ENCODE data around the gene CDYL. TPM values are rescaled to one million over a fixed set of nuclear protein-coding genes. Genes with fewer than 3 reads are reported as not detected.

The CDYL gene
- total RNA-seq, 2 donors from 2014 or later = 24.0 to 29.6 TPM

GRCh38 chr6:4937414-4937813, 161.2 kb downstream of the CDYL start:
- no peak overlapping the region for H3K27ac Mint-ChIP-seq
- ATAC-seq (no peak), DNase-seq (ENCODE audit: low spot score in 2 of 2) (no peak)
- H3K36me3 Mint-ChIP-seq = peaks cover 0 to 7% of the 10 kb centered on the region in 2 donors
- H3K9me3 Mint-ChIP-seq = no peaks in the 10 kb centered on the region

- DNase-seq (ENCODE audit: low spot score in 2 of 2) = no peak
- H3K36me3 Mint-ChIP-seq = peaks cover 5 to 7% of the 10 kb centered on the region in 2 donors
- no peak overlapping the region for H3K27ac Mint-ChIP-seq
- ATAC-seq = peak; percentile 21 to 60
- H3K9me3 Mint-ChIP-seq = no peaks in the 10 kb centered on the region
Observed at GRCh38 chr6:4939241-4939640, 163.0 kb downstream of the CDYL start.

GRCh38 chr6:4940416-4940815, 164.2 kb downstream of the CDYL start:
- ATAC-seq = no peak

GRCh38 chr6:4941782-4942672, 165.8 kb downstream of the CDYL start:
- ATAC-seq (peak; percentile 87 to 90), DNase-seq (ENCODE audit: low spot score in 2 of 2) (peak in 1 of 2 donors; percentile 42)
- peaks cover 6 to 7% of the 10 kb centered on the region in 2 donors for H3K36me3 Mint-ChIP-seq
- H3K27ac Mint-ChIP-seq = peak overlapping the region; percentile 15 to 19
- H3K9me3 Mint-ChIP-seq = no peaks in the 10 kb centered on the region

More at GRCh38 chr6:4940416-4940815, 164.2 kb downstream of the CDYL start:
- H3K27ac Mint-ChIP-seq = no peak overlapping the region
- H3K36me3 Mint-ChIP-seq = peaks cover 6 to 7% of the 10 kb centered on the region in 2 donors
- DNase-seq (ENCODE audit: low spot score in 2 of 2) = no peak
- no peaks in the 10 kb centered on the region for H3K9me3 Mint-ChIP-seq

GRCh38 chr6:4942673-4943009, 166.4 kb downstream of the CDYL start:
- peak overlapping the region; percentile 4 to 19 for H3K27ac Mint-ChIP-seq
- peaks cover 6 to 7% of the 10 kb centered on the region in 2 donors for H3K36me3 Mint-ChIP-seq
- DNase-seq (ENCODE audit: low spot score in 2 of 2) = no peak
- no peak for ATAC-seq
- no peaks in the 10 kb centered on the region for H3K9me3 Mint-ChIP-seq

GRCh38 chr6:4943716-4944115, 167.5 kb downstream of the CDYL start:
- Mint-ChIP-seq H3K9me3 (no peaks in the 10 kb centered on the region), H3K36me3 (peaks cover 0 to 11% of the 10 kb centered on the region in 2 donors), H3K27ac (peak overlapping the region in 1 of 2 donors; percentile 24)
- DNase-seq (ENCODE audit: low spot score in 2 of 2) (no peak), ATAC-seq (no peak)

GRCh38 chr6:4944325-4944724, 168.1 kb downstream of the CDYL start:
- DNase-seq (ENCODE audit: low spot score in 2 of 2) (no peak), ATAC-seq (no peak)
- H3K27ac Mint-ChIP-seq = no peak overlapping the region
- H3K9me3 Mint-ChIP-seq = no peaks in the 10 kb centered on the region
- H3K36me3 Mint-ChIP-seq = peaks cover 0 to 12% of the 10 kb centered on the region in 2 donors

- ATAC-seq (no peak), DNase-seq (ENCODE audit: low spot score in 2 of 2) (no peak)
- Mint-ChIP-seq H3K27ac (no peak overlapping the region), H3K9me3 (no peaks in the 10 kb centered on the region), H3K36me3 (peaks cover 0 to 12% of the 10 kb centered on the region in 2 donors)
Observed at GRCh38 chr6:4946521-4946920, 170.3 kb downstream of the CDYL start.

- ATAC-seq (no peak), DNase-seq (ENCODE audit: low spot score in 2 of 2) (no peak)
- Mint-ChIP-seq H3K36me3 (peaks cover 0 to 12% of the 10 kb centered on the region in 2 donors), H3K9me3 (no peaks in the 10 kb centered on the region), H3K27ac (no peak overlapping the region)
Observed at GRCh38 chr6:4947716-4948115, 171.5 kb downstream of the CDYL start.

- Mint-ChIP-seq H3K27ac (peak overlapping the region; percentile 3 to 22), H3K36me3 (peaks cover 4 to 16% of the 10 kb centered on the region in 2 donors), H3K9me3 (no peaks in the 10 kb centered on the region)
- DNase-seq (ENCODE audit: low spot score in 2 of 2) (no peak), ATAC-seq (no peak)
Observed at GRCh38 chr6:4948781-4949450, 172.7 kb downstream of the CDYL start.

- peaks cover 5 to 12% of the 10 kb centered on the region in 2 donors for H3K36me3 Mint-ChIP-seq
- ATAC-seq = no peak
- no peak for DNase-seq (ENCODE audit: low spot score in 2 of 2)
- no peaks in the 10 kb centered on the region for H3K9me3 Mint-ChIP-seq
- H3K27ac Mint-ChIP-seq = peak overlapping the region in 1 of 2 donors; percentile 15
Observed at GRCh38 chr6:4950076-4950475, 173.9 kb downstream of the CDYL start.

- DNase-seq (ENCODE audit: low spot score in 2 of 2) = no peak
- H3K36me3 Mint-ChIP-seq = peaks cover 5 to 12% of the 10 kb centered on the region in 2 donors
- ATAC-seq = no peak
- H3K27ac Mint-ChIP-seq = no peak overlapping the region
- no peaks in the 10 kb centered on the region for H3K9me3 Mint-ChIP-seq
Observed at GRCh38 chr6:4950836-4951533, 174.8 kb downstream of the CDYL start.

GRCh38 chr6:4953440-4953839, 177.2 kb downstream of the CDYL start:
- H3K27ac Mint-ChIP-seq = no peak overlapping the region
- H3K9me3 Mint-ChIP-seq = no peaks in the 10 kb centered on the region
- peaks cover 5 to 9% of the 10 kb centered on the region in 2 donors for H3K36me3 Mint-ChIP-seq
- no peak for DNase-seq (ENCODE audit: low spot score in 2 of 2)
- ATAC-seq = no peak

- H3K9me3 Mint-ChIP-seq = no peaks in the 10 kb centered on the region
- no peak overlapping the region for H3K27ac Mint-ChIP-seq
- ATAC-seq (no peak), DNase-seq (ENCODE audit: low spot score in 2 of 2) (no peak)
- peaks cover 5 to 6% of the 10 kb centered on the region in 2 donors for H3K36me3 Mint-ChIP-seq
Observed at GRCh38 chr6:4956625-4957024, 180.4 kb downstream of the CDYL start.

- no peak overlapping the region for H3K27ac Mint-ChIP-seq
- H3K36me3 Mint-ChIP-seq = peaks cover 5 to 6% of the 10 kb centered on the region in 2 donors
- ATAC-seq (no peak), DNase-seq (ENCODE audit: low spot score in 2 of 2) (no peak)
- no peaks in the 10 kb centered on the region for H3K9me3 Mint-ChIP-seq
Observed at GRCh38 chr6:4957521-4958231, 181.5 kb downstream of the CDYL start.

- Mint-ChIP-seq H3K27ac (no peak overlapping the region), H3K9me3 (no peaks in the 10 kb centered on the region), H3K36me3 (peaks cover 3% of the 10 kb centered on the region in 2 donors)
- DNase-seq (ENCODE audit: low spot score in 2 of 2) = no peak
- ATAC-seq = no peak
Observed at GRCh38 chr6:4958624-4959023, 182.4 kb downstream of the CDYL start.

All from activated naive CD4-positive, alpha-beta T cell treated with anti-CD3 and anti-CD28 coated beads, Interleukin-2, amount 50 U/mL, for 72 hours (primary cell).